Vagina (tissue), 2 donors: Measurements from ENCODE around the gene BAIAP2L1.

ENCODE experiments used
- CTCF ChIP-seq, 3 experiments: fragments of 450-650 bp in 2 of 3; fragments of 200-600 bp in 1 of 3; sonication (generic) in 1 of 3; IDR thresholded peaks; one replicate each; pipeline ENCODE4 v1.5.1; 2017 to 2019; ENCODE audit warnings: antibody characterized with exemption in 3 of 3, mild to moderate bottlenecking in 2 of 3, moderate library complexity in 2 of 3
- POLR2AphosphoS5 ChIP-seq, 2 donors: sonication (generic); formaldehyde crosslinking; IDR thresholded peaks; one replicate each; pipeline ENCODE4 v1.9.0; 2017; ENCODE audit warnings: antibody characterized with exemption in 2 of 2, mild to moderate bottlenecking in 2 of 2, low read depth in 1 of 2; ENCODE audit not compliant: insufficient read depth in 1 of 2

- TF ChIP-seq POLR2AphosphoS5 (IDR thresholded peaks at IDR 0.05; ENCODE audit: insufficient read depth in 1 of 2, low read depth in 1 of 2) (no peak), CTCF (IDR thresholded peaks at IDR 0.05) (no peak)
Observed at GRCh38 chr7:98297626-98298286, 103.1 kb downstream of the BAIAP2L1 start.
